PC-9 (cell line): ENCODE measurements around the gene TMEM11. TPM values are rescaled to one million over a fixed set of nuclear protein-coding genes. Genes with fewer than 3 reads are reported as not detected.

Experiments used
- BruUV-seq: library from RNA; stranded (reverse); fragments of 400-500 nt; replicated peaks from 2 replicates; lab custom pipeline; 2021; lab: Mats Ljungman, UMichigan
- CTCF ChIA-PET: fragments of 300-600 bp; sonication (Branson Sonifier 250); formaldehyde crosslinking; loops from one replicate; lab custom pipeline; 2022; ENCODE audit warnings: antibody characterized with exemption; lab: Charles Lee
- POLR2A ChIA-PET: fragments of 300-600 bp; sonication (Branson Sonifier 250); formaldehyde crosslinking; loops from one replicate; lab custom pipeline; 2022; ENCODE audit warnings: antibody characterized with exemption; ENCODE audit not compliant: unreplicated experiment; lab: Charles Lee
- DNase-seq, 2 experiments: peaks; one replicate each; pipeline versions ENCODE4 v3.0.0 to v3.0.0-alpha.2; 2015 to 2022; ENCODE audit warnings: mixed read lengths in 1 of 2
- H2AFZ ChIP-seq: fragments of 200-600 bp; sonication (generic); 2 replicates; pipeline ENCODE4 v1.8.1; 2017; ENCODE audit warnings: antibody characterized with exemption
- H3F3A ChIP-seq: fragments of 200-600 bp; sonication (generic); 2 replicates; pipeline ENCODE4 v1.8.1; 2017; ENCODE audit warnings: antibody characterized with exemption, mild to moderate bottlenecking, low read depth; ENCODE audit not compliant: insufficient read depth
- H3K27ac ChIP-seq: fragments of 200-600 bp; sonication (generic); 2 replicates; pipeline ENCODE4 v1.6.1; 2016; ENCODE audit warnings: mixed run types
- H3K27me3 ChIP-seq: fragments of 200-600 bp; sonication (generic); 2 replicates; pipeline ENCODE4 v1.6.1; 2016; ENCODE audit warnings: low read depth, mixed run types; ENCODE audit not compliant: insufficient read depth
- H3K36me3 ChIP-seq: fragments of 200-600 bp; sonication (generic); 2 replicates; pipeline ENCODE4 v1.6.1; 2016; ENCODE audit warnings: low read depth, mixed run types
- H3K4me1 ChIP-seq: fragments of 200-600 bp; sonication (generic); replicated peaks from 2 replicates; pipeline ENCODE4 v1.6.1; 2016; ENCODE audit warnings: mixed run types; ENCODE audit not compliant: insufficient read depth
- H3K4me2 ChIP-seq: fragments of 200-600 bp; sonication (generic); 2 replicates; pipeline ENCODE4 v1.6.1; 2017; ENCODE audit warnings: mixed run types
- H3K4me3 ChIP-seq: fragments of 200-600 bp; sonication (generic); 2 replicates; pipeline ENCODE4 v1.6.1; 2016; ENCODE audit warnings: mixed run types
- H3K79me2 ChIP-seq: fragments of 200-600 bp; sonication (generic); 2 replicates; pipeline ENCODE4 v1.6.1; 2017; ENCODE audit warnings: low read depth, mixed run types
- H3K9me2 ChIP-seq: fragments of 200-600 bp; sonication (generic); 2 replicates; pipeline ENCODE4 v1.8.1; 2017; ENCODE audit warnings: mild to moderate bottlenecking; ENCODE audit not compliant: insufficient read depth
- H3K9me3 ChIP-seq: fragments of 200-600 bp; sonication (generic); 2 replicates; pipeline ENCODE4 v1.8.1; 2016; ENCODE audit warnings: low read depth; ENCODE audit not compliant: insufficient read depth
- H4K20me1 ChIP-seq: fragments of 200-600 bp; sonication (generic); 2 replicates; pipeline ENCODE4 v1.8.1; 2017; ENCODE audit not compliant: insufficient read depth
- CTCF ChIP-seq: fragments of 200-600 bp; sonication (generic); conservative IDR thresholded peaks from 2 replicates; pipeline ENCODE4 v1.6.1; 2017; ENCODE audit warnings: mixed run types, antibody characterized with exemption, mild to moderate bottlenecking, moderate library complexity
- EZH2 ChIP-seq: fragments of 200-600 bp; sonication (generic); IDR thresholded peaks from 2 replicates; pipeline ENCODE4 v1.8.0; 2017; ENCODE audit warnings: antibody characterized with exemption, low read depth
- intact Hi-C: fragments of 100-400 bp; cut with micrococcal nuclease; formaldehyde crosslinking; loops from one replicate; pipeline ENCODE4 v1.10.0; 2022; ENCODE audit not compliant: unreplicated experiment
- total RNA-seq: library from RNA; stranded (reverse); gene quantifications from 2 replicates; pipeline ENCODE4 v1.2.3, GENCODE V29; 2021

Gene TMEM11
- total RNA-seq, 1 experiment from 2014 or later = 37.6 TPM

- intact Hi-C loops = no loop called here
- Histone ChIP-seq H3K9me2 (no peaks in the 10 kb centered on the region), H3K9me3 (no peaks in the 10 kb centered on the region), H3F3A (no peaks in the 10 kb centered on the region), H3K4me1 (no peaks in the 10 kb centered on the region), H3K79me2 (no peaks in the 10 kb centered on the region), H3K27me3 (no peaks in the 10 kb centered on the region), H3K27ac (no peak overlapping the region), H2AFZ (no peak overlapping the region), H3K4me3 (no peak overlapping the region), H4K20me1 (no peaks in the 10 kb centered on the region), H3K36me3 (no peaks in the 10 kb centered on the region), H3K4me2 (no peak overlapping the region)
- ChIA-PET CTCF (no interaction called here), POLR2A (no interaction called here)
- no peak for TF ChIP-seq CTCF
- TF ChIP-seq EZH2 = no peak
- no TSS peak for BruUV-seq
- no peak for DNase-seq
These were observed 27.4 kb downstream of the TMEM11 start for GRCh38 chr17:21186399-21187187.

- Histone ChIP-seq H3K9me3 (no peaks in the 10 kb centered on the region), H3K79me2 (no peaks in the 10 kb centered on the region), H3K9me2 (no peaks in the 10 kb centered on the region), H2AFZ (no peak overlapping the region), H3F3A (no peaks in the 10 kb centered on the region), H3K36me3 (no peaks in the 10 kb centered on the region), H3K4me3 (no peak overlapping the region), H3K4me2 (no peak overlapping the region), H4K20me1 (no peaks in the 10 kb centered on the region), H3K27ac (no peak overlapping the region), H3K4me1 (no peaks in the 10 kb centered on the region), H3K27me3 (no peaks in the 10 kb centered on the region)
- intact Hi-C loops = no loop called here
- DNase-seq = no peak
- TF ChIP-seq CTCF = no peak
- TF ChIP-seq EZH2 = no peak
- POLR2A ChIA-PET = no interaction called here
- no TSS peak for BruUV-seq
- CTCF ChIA-PET = no interaction called here
These were observed 28.9 kb downstream of the TMEM11 start for GRCh38 chr17:21185061-21185460.

GRCh38 chr17:21184570-21184969, 29.4 kb downstream of the TMEM11 start:
- Histone ChIP-seq H3K79me2 (no peaks in the 10 kb centered on the region), H2AFZ (no peak overlapping the region), H3F3A (no peaks in the 10 kb centered on the region), H3K27me3 (no peaks in the 10 kb centered on the region), H3K4me3 (no peak overlapping the region), H3K36me3 (no peaks in the 10 kb centered on the region), H3K27ac (no peak overlapping the region), H3K4me2 (no peak overlapping the region), H3K4me1 (no peaks in the 10 kb centered on the region), H3K9me2 (no peaks in the 10 kb centered on the region), H3K9me3 (no peaks in the 10 kb centered on the region), H4K20me1 (no peaks in the 10 kb centered on the region)
- ChIA-PET POLR2A (no interaction called here), CTCF (no interaction called here)
- no peak for DNase-seq
- no TSS peak for BruUV-seq
- TF ChIP-seq CTCF (no peak), EZH2 (no peak)
- intact Hi-C loops = no loop called here
